HepG2 (cell line): Measurements from ENCODE around the gene PDZD2. TPM values are rescaled to one million over a fixed set of nuclear protein-coding genes. Genes with fewer than 3 reads are reported as not detected.

Experiments
- FOXP1 ChIP-seq, 2 experiments: fragments of 450-650 bp in 1 of 2; IDR thresholded peaks; 2 replicates each; pipeline ENCODE4 v1.6.1; 2017 to 2018; ENCODE audit warnings: antibody characterized with exemption in 1 of 2
- PHF21A ChIP-seq: sonication (generic); formaldehyde crosslinking; IDR thresholded peaks from 2 replicates; pipeline ENCODE4 v1.5.0; 2020; ENCODE audit warnings: mild to moderate bottlenecking, missing genetic modification reagents
- PRDM15 ChIP-seq: sonication (generic); formaldehyde crosslinking; IDR thresholded peaks from 2 replicates; pipeline ENCODE4 v1.4.0; 2020; ENCODE audit warnings: missing genetic modification reagents
- PREB ChIP-seq: sonication (generic); formaldehyde crosslinking; IDR thresholded peaks from 2 replicates; pipeline ENCODE4 v1.4.0; 2020; ENCODE audit warnings: missing genetic modification reagents
- RARA ChIP-seq: IDR thresholded peaks from 2 replicates; pipeline ENCODE4 v1.6.1; 2016; ENCODE audit warnings: missing genetic modification reagents, missing compliant biosample characterization
- SKIL ChIP-seq: sonication (generic); formaldehyde crosslinking; IDR thresholded peaks from 2 replicates; pipeline ENCODE4 v1.8.0; 2022; ENCODE audit warnings: missing genetic modification reagents, mild to moderate bottlenecking, moderate library complexity, borderline replicate concordance
- SP4 ChIP-seq: sonication (generic); formaldehyde crosslinking; IDR thresholded peaks from 2 replicates; pipeline ENCODE4 v1.8.1; 2023; ENCODE audit warnings: mild to moderate bottlenecking, missing genetic modification reagents
- TBX2 ChIP-seq: sonication (generic); formaldehyde crosslinking; IDR thresholded peaks from 2 replicates; pipeline ENCODE4 v1.5.0; 2020; ENCODE audit warnings: missing genetic modification reagents, mild to moderate bottlenecking, borderline replicate concordance
- THRA ChIP-seq: sonication (generic); formaldehyde crosslinking; IDR thresholded peaks from 2 replicates; pipeline ENCODE4 v1.4.0; 2020; ENCODE audit warnings: missing genetic modification reagents, borderline replicate concordance
- ZNF501 ChIP-seq: sonication (generic); formaldehyde crosslinking; IDR thresholded peaks from 2 replicates; pipeline ENCODE4 v1.5.1; 2020; ENCODE audit warnings: mild to moderate bottlenecking, moderate library complexity, missing genetic modification reagents
- ZNF512B ChIP-seq: sonication (generic); formaldehyde crosslinking; IDR thresholded peaks from 2 replicates; pipeline ENCODE4 v1.5.1; 2020; ENCODE audit warnings: missing genetic modification reagents, mild to moderate bottlenecking, borderline replicate concordance
- ZNF597 ChIP-seq: sonication (generic); formaldehyde crosslinking; IDR thresholded peaks from 2 replicates; pipeline ENCODE4 v1.5.0; 2020; ENCODE audit warnings: missing genetic modification reagents
- ZNF691 ChIP-seq: sonication (generic); formaldehyde crosslinking; IDR thresholded peaks from 2 replicates; pipeline ENCODE4 v1.4.0; 2020; ENCODE audit warnings: missing genetic modification reagents, low read depth, mild to moderate bottlenecking, borderline replicate concordance
- polyA plus RNA-seq, 8 experiments: library from polyadenylated mRNA; depleted of rRNA in 3 of 8; stranded (reverse) in 7 of 8; unstranded in 1 of 8; fragments of >200 nt; fragmentation: Illumina TruSeq in 4 of 8; extraction: Trizol in 4 of 8; gene quantifications; 2 replicates each; pipeline versions ENCODE4 v1.2.1 to v1.2.3, GENCODE V29; 2011 to 2016; ENCODE audit warnings: low read depth in 4 of 8, missing spikeins in 1 of 8, mixed read lengths in 1 of 8; ENCODE audit not compliant: insufficient read depth in 1 of 8
- total RNA-seq, 5 experiments: library from RNA; depleted of rRNA; stranded (reverse); fragments of >200 nt; fragmentation: Illumina TruSeq; extraction: Trizol; gene quantifications; 2 replicates each; pipeline ENCODE4 v1.2.3, GENCODE V29; 2016; ENCODE audit warnings: low read depth in 1 of 5

The PDZD2 gene
- total and polyA plus RNA-seq, 2 of the 13 experiments (the other 11 are each of a cell fraction or from before 2014, with no cell fraction given), result 0.04 TPM; not detected in 1

GRCh38 chr5:32144378-32145207 is 505.7 kb downstream of the PDZD2 start (continued):
- TF ChIP-seq SP4 (no peak), PRDM15 (CRISPR knock-in tag) (no peak), ZNF512B (CRISPR knock-in tag) (no peak), RARA (CRISPR knock-in tag) (peak; percentile 41; the same call in 1 of the 2 replicates), ZNF501 (CRISPR knock-in tag) (no peak), TBX2 (CRISPR knock-in tag) (peak; percentile 44; the same call in 1 of the 2 replicates), FOXP1 (IDR thresholded peaks at IDR 0.05) (no peak), FOXP1 (CRISPR knock-in tag; IDR thresholded peaks at IDR 0.05) (peak; percentile 14; the same call in 1 of the 2 replicates), ZNF691 (no peak), PREB (CRISPR knock-in tag) (no peak), PHF21A (CRISPR knock-in tag) (no peak), ZNF597 (CRISPR knock-in tag) (no peak), SKIL (no peak), THRA (no peak)
